ENCODE data around the gene FAM89B. TPM values are rescaled to one million over a fixed set of nuclear protein-coding genes. Genes with fewer than 3 reads are reported as not detected.

Gene FAM89B
- polyA plus RNA-seq, 1 donor (not counting 4 experiments of a cell fraction or from before 2014, with no cell fraction given), result 11.5 TPM

DNA sequence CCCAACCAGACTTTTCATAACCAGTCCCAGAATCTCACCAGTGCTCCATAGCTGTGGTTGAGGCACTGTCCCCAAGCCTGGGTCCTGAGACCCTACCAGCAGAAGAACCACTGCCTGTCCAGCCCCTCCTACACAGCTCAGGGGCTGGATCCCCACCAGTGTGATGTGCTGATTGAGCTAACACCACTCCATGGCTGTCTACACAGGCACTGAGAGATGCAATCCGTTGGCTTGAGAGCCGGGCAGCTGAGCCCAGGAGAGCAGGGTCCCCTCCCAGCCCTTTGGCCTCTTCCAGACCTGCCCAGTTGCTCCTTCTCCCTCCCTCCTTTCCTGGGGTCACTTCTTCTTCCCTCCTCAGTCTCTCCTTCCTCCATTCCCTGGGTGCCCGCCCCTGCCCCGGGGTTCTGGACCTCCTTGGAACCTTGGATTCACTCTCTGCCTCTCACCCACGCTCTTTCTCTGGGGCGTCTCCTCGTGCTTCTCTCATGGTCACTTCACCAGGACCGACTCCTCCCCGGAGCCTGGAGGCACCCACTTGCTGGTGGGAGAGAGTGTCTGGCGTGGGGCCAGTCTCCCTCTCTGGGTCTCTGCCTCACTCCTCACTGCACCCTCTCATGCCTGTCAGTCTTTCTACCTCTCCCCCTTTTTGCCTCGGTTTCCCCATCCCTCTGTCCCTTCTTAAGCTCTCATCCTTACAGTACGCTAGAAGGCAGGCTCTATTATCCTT is 48.2 kb upstream of the FAM89B start:
- DNase-seq (ENCODE audit: low read depth, low spot score), result no peak
- Histone ChIP-seq H3K9me3 (ENCODE audit: control insufficient read depth, low read depth, low read length) (no peaks in the 10 kb centered on the region), H3K4me1 (ENCODE audit: control insufficient read depth, extremely low read depth, insufficient read depth, low read length) (peaks cover 10% of the 10 kb centered on the region), H2AFZ (ENCODE audit: control insufficient read depth, low read length) (peak overlapping the region; percentile 54), H3K27ac (ENCODE audit: control insufficient read depth, insufficient read depth, low read length) (no peak overlapping the region), H3K4me2 (ENCODE audit: control insufficient read depth, extremely low read depth, insufficient read depth, low read depth, low read length) (peak overlapping the region; percentile 60), H3K4me3 (ENCODE audit: control insufficient read depth in 2 of 3, extremely low read depth in 1 of 3, insufficient read depth in 2 of 3, low read depth in 1 of 3, low read length in 3 of 3) (no peak overlapping the region), H3K9me1 (ENCODE audit: control insufficient read depth, extremely low read depth, insufficient read depth, low read length) (peaks cover 2% of the 10 kb centered on the region), H3K79me2 (ENCODE audit: control insufficient read depth, insufficient read depth, low read length) (peaks cover 23% of the 10 kb centered on the region), H4K20me1 (ENCODE audit: control insufficient read depth, extremely low read depth, insufficient read depth, low read length) (no peaks in the 10 kb centered on the region), H3K9ac (ENCODE audit: control insufficient read depth, extremely low read depth, insufficient read depth, low read length) (no peak overlapping the region), H3K36me3 (ENCODE audit: control insufficient read depth in 2 of 2, extremely low read depth in 1 of 2, insufficient read depth in 2 of 2, low read length in 2 of 2) (peaks cover 7 to 10% of the 10 kb centered on the region in 2 experiments), H3K27me3 (ENCODE audit: control insufficient read depth, extremely low read depth, insufficient read depth, low read length) (peaks cover 5% of the 10 kb centered on the region)
- no peak for FAIRE-seq
- dilution Hi-C loops (cut with MboI; ENCODE audit: extremely low pct_ligation_motif_present, low sequenced_read_pairs), result no loop called here
- no peak for TF ChIP-seq EZH2 (IDR thresholded peaks at IDR 0.05; ENCODE audit: low read length)
- TF ChIP-seq, protein P1, sequence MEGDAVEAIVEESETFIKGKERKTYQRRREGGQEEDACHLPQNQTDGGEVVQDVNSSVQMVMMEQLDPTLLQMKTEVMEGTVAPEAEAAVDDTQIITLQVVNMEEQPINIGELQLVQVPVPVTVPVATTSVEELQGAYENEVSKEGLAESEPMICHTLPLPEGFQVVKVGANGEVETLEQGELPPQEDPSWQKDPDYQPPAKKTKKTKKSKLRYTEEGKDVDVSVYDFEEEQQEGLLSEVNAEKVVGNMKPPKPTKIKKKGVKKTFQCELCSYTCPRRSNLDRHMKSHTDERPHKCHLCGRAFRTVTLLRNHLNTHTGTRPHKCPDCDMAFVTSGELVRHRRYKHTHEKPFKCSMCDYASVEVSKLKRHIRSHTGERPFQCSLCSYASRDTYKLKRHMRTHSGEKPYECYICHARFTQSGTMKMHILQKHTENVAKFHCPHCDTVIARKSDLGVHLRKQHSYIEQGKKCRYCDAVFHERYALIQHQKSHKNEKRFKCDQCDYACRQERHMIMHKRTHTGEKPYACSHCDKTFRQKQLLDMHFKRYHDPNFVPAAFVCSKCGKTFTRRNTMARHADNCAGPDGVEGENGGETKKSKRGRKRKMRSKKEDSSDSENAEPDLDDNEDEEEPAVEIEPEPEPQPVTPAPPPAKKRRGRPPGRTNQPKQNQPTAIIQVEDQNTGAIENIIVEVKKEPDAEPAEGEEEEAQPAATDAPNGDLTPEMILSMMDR (optimal IDR thresholded peaks at IDR 0.05 in 1 of 3, IDR thresholded peaks at IDR 0.05 in 1 of 3, conservative IDR thresholded peaks at IDR 0.05 in 1 of 3; ENCODE audit: extremely low read depth in 1 of 3, insufficient read depth in 2 of 3, low read length in 3 of 3), result no peak

DNA sequence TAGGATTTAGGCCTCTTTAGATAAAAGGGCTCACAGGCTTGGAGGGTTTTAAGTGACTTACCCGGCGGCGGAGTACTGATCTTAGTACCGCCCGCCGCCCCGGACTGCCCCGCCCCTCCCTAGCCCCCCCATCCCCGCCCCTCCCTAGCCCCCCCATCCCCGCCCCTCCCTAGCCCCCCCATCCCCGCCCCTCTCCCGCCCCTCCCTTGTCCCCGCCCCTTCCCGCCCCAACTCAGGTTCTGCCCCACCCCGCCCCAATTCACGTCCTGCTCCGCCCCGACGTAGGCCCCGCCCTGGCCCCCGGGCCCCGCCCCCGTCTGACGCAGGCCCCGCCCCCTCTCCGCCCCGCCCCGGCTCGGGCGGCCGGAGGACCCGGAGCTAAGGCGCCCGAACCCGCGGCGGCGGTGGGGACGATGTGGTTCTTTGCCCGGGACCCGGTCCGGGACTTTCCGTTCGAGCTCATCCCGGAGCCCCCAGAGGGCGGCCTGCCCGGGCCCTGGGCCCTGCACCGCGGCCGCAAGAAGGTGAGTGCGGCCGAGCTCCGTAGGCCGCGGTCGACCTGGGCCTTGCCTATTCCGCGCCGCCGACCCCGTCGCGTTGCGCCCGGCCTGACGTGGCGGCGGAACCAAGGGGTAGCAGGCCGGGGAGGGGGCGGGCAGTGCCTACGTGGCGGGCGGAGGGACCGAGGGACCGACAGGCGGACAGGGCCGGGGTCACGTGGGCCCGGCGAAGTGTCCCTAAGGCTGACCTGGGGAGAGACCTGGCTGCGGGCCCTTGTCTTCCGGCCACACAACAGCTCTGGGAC is 47.4 kb upstream of the FAM89B start, which contains the start of gene SCYL1:
Gene SCYL1 (plus strand): TSS at position 343 of the 805 bp plus-strand sequence. CDS start 71 bp downstream, at position 414.
- Histone ChIP-seq H3K4me2 (ENCODE audit: control insufficient read depth, extremely low read depth, insufficient read depth, low read depth, low read length) (peak within 1 kb of the TSS; percentile 96), H3K9me1 (ENCODE audit: control insufficient read depth, extremely low read depth, insufficient read depth, low read length) (peaks cover 2% of the 10 kb centered on the region), H3K36me3 (ENCODE audit: control insufficient read depth in 2 of 2, extremely low read depth in 1 of 2, insufficient read depth in 2 of 2, low read length in 2 of 2) (peaks cover 12 to 18% of the 10 kb centered on the region in 2 experiments), H3K27me3 (ENCODE audit: control insufficient read depth, extremely low read depth, insufficient read depth, low read length) (peaks cover 5% of the 10 kb centered on the region), H3K9ac (ENCODE audit: control insufficient read depth, extremely low read depth, insufficient read depth, low read length) (peak within 1 kb of the TSS; percentile 92), H3K27ac (ENCODE audit: control insufficient read depth, insufficient read depth, low read length) (peak within 1 kb of the TSS; percentile 74), H4K20me1 (ENCODE audit: control insufficient read depth, extremely low read depth, insufficient read depth, low read length) (no peaks in the 10 kb centered on the region), H3K4me1 (ENCODE audit: control insufficient read depth, extremely low read depth, insufficient read depth, low read length) (peaks cover 10% of the 10 kb centered on the region), H3K79me2 (ENCODE audit: control insufficient read depth, insufficient read depth, low read length) (peaks cover 23% of the 10 kb centered on the region), H3K9me3 (ENCODE audit: control insufficient read depth, low read depth, low read length) (no peaks in the 10 kb centered on the region), H2AFZ (ENCODE audit: control insufficient read depth, low read length) (peak within 1 kb of the TSS; percentile 65), H3K4me3 (ENCODE audit: control insufficient read depth in 2 of 3, extremely low read depth in 1 of 3, insufficient read depth in 2 of 3, low read depth in 1 of 3, low read length in 3 of 3) (peak within 1 kb of the TSS; percentile 78 to 93 (median 83))
- DNase-seq (ENCODE audit: low read depth, low spot score) (no peak), FAIRE-seq (no peak)
- dilution Hi-C loops (cut with MboI; ENCODE audit: extremely low pct_ligation_motif_present, low sequenced_read_pairs), result no loop called here
- TF ChIP-seq, protein P1 (optimal IDR thresholded peaks at IDR 0.05 in 1 of 3, IDR thresholded peaks at IDR 0.05 in 1 of 3, conservative IDR thresholded peaks at IDR 0.05 in 1 of 3; ENCODE audit: extremely low read depth in 1 of 3, insufficient read depth in 2 of 3, low read length in 3 of 3), result no peak
- no peak for TF ChIP-seq EZH2 (IDR thresholded peaks at IDR 0.05; ENCODE audit: low read length)

Measured in keratinocyte (primary cell).